SK-MEL-5 (cell line): Measurements from ENCODE around the gene MYBPC3. TPM values are rescaled to one million over a fixed set of nuclear protein-coding genes. Genes with fewer than 3 reads are reported as not detected.
"Not testable (repeated sequence)": the region's sequence is repeated elsewhere in the genome, so short reads cannot be mapped to it uniquely, and the experiment has no call there.

Experiments used
- DNase-seq: peaks from one replicate; pipeline ENCODE4 v3.0.0-alpha.2; 2016; ENCODE audit warnings: low read depth, low spot score
- in situ Hi-C: cut with HindIII; loops from 2 replicates; pipeline ENCODE4 v1.10.0; 2016; ENCODE audit warnings: low sequenced_read_pairs, high pct_unique_total_duplicates, low pct_unique_long_range_greater_than_20kb
- total RNA-seq: library from RNA; depleted of rRNA; stranded (reverse); fragments of >200 nt; shearing (Covaris generic); gene quantifications from 2 replicates; pipeline ENCODE4 v1.2.3, GENCODE V29; 2014

Gene MYBPC3
- total RNA-seq, 1 experiment from 2014 or later, result not detected

DNA sequence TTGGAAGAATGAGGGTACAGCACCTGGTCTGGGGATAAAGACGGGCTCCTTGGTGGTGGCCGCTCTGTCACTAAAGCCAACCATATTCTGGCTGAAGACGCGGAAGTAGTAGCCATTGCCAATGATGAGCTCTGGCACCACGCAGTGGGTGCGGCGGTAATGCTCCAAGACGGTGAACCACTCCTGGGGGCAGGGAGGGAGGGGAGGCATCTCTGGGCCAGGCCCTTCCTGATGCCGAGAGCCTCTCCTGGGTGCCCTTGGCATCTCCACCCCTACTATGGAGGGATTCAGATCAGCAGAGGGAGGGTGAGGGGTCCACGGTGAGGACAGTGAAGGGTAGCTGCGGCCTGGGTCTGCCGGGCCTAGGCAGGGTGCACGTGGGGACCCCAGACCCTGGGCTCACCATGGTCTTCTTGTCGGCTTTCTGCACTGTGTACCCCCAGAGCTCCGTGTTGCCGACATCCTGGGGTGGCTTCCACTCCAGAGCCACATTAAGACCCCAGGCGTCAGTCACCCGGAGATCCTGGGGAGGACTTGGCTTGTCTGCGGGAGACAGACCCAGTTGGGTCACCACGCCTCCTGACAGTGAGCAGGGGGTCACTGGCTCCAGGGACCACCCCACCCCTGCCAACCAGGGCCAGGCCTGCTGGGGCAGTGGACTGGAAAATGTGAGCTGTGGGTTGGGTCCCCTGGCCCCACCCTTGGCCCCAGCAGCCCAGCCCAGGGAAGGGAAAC lies 19.5 kb downstream of the MYBPC3 start:
- in situ Hi-C loops, result no loop called here
- no peak for DNase-seq

GRCh38 chr11:47332303-47332711 lies 20.2 kb downstream of the MYBPC3 start:
- in situ Hi-C loops, result no loop called here
- DNase-seq, result no peak

DNA sequence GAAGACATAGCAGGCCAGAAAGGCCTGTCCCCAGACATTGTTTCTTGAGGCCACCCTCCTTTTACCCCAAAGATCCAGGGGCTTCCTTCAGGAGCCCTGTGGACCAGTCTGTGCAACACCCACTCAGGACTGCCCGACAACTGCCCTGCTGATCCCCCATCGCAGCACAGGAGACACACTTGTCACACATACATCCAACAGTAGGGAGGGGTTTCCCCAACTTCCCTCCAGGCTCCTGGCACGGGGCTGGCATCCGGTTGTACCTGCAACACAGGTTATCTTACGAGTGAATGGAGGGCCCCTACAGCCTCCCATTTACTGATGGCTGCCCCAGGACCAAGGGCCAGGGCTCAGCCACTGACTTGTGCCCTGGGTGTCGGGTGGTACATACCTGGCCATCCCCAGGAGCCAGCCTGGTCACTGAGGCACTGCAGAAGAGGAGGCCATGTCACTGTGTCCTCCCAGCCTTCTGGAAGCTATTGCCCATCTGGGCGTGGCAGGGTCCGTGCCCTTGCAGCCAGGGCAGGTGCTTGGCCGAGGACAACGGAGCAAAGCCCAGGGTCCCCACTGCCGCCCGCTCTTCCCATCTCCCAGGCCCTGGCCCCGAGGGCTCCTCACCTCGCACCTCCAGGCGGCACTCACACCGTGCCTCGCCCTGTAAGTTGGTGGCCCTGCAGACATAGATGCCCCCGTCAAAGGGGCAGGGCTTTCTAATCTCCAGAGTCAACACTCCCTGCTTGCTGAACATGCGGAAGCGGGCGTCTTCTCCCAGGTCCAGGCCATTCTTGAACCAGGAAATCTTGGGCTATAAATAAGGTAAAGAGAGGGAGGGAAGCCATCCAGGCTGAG lies 20.8 kb downstream of the MYBPC3 start:
- in situ Hi-C loops, result no loop called here
- DNase-seq, result no peak

DNA sequence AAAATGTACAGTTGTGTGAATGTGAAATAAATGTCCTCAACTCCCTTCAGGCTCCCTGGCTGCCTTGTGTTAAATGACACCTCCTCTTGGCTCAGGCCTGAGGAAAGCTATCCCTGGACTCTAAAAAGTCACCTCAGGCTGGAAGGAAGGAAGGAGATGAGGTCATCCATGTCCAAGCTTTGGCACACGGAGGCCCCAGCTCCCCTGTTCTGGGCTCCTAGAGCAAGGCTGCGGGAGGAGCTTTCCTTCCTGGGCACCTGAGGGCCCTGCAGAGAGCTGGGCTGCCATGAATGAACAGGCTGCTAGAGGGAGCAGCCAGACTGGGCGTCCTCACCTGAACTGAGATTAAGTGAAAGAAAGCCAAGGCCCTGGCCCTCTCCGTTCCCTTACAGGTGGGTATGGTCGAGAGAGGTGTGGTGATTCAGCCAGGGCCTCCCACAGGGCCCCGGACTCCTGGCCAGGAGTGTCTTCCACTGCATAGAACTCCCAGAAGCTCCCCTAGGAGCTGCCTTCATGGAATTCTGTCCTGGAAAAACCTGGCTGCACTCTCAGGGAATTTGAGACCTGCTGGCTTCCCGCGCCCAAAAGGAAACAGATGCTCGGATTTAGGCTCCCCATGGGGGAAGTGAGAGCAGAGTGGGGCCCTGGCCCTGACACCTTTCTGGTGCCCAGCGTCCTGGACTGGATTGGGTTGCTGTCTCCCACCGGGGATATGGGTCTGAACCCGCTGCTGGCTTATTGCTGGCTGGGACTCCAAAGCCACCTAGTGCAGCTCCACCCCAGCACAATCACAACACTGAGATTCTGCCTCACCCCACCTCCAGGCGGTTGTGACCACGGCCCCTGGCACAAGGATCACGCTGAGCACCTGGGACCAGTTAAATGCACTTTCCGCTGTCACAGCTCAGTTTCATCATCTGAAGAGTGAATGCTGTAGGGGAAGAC lies 22.2 kb downstream of the MYBPC3 start:
- in situ Hi-C loops, result no loop called here
- no peak for DNase-seq

- DNase-seq, result no peak
- in situ Hi-C loops, result no loop called here
These were observed 23.0 kb downstream of the MYBPC3 start for GRCh38 chr11:47329431-47329986.

GRCh38 chr11:47328449-47329390 lies 23.8 kb downstream of the MYBPC3 start:
- in situ Hi-C loops, result no loop called here
- DNase-seq, result no peak

DNA sequence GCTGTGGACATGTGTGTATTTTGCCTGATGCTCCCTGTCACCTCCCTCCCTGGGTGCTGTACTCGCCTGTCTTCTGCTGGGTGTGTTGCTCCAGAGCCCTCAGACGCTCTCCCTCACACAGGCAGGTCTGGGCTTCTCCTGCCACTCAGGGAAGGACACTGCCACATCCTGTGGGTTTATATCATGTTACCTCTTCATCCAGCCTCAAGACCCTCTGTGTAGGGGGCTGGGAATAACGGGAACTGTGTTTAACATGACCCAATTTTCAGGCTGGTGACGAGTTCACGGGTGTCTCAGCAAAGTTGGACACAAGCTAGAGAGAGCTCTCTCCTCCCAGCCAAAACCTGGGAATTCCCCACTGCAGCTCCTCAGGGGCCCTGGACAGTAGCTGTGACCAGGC lies 24.6 kb downstream of the MYBPC3 start:
- in situ Hi-C loops, result no loop called here
- no peak for DNase-seq

DNA sequence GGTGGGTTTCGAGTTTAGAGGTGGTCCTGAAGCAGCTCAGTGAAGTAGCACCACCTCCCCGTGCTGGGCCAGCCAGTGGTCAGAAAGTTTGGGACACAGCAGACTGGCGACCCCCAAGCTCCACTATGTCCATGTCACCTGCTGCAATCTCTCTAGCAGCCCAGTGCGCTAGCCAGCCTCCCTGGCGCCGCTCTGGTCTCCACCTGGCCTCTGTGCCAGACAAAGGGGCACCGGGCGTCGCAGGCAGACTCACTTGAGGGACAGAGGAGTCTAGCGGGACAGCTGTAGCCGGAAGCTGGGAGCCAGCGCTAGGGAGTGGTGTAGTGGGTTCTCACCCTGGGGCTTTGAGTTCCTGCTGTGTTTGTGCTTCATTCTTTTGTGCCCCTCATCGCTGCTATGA lies 25.5 kb downstream of the MYBPC3 start:
- in situ Hi-C loops, result no loop called here
- no peak for DNase-seq

DNA sequence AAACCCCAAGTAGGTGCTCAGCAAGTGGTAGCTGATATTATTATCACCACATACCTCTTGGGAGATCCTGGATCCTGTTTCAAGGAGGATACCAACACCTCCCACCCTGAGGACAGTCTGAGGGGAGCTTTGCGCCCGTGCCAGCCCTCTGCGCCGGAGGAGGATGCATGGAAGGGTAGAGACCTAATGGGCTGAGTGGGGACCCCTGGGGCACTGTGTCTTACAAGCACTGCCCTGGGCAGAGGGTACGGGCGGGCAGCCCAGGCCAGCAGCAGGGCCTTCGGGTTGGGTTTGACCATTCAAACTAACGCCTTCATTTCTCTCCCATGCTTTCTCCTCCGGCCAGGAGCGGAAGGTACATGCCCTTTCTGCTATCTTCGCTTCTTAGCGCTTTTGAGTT lies 26.3 kb downstream of the MYBPC3 start:
- in situ Hi-C loops, result no loop called here
- DNase-seq, result no peak

DNA sequence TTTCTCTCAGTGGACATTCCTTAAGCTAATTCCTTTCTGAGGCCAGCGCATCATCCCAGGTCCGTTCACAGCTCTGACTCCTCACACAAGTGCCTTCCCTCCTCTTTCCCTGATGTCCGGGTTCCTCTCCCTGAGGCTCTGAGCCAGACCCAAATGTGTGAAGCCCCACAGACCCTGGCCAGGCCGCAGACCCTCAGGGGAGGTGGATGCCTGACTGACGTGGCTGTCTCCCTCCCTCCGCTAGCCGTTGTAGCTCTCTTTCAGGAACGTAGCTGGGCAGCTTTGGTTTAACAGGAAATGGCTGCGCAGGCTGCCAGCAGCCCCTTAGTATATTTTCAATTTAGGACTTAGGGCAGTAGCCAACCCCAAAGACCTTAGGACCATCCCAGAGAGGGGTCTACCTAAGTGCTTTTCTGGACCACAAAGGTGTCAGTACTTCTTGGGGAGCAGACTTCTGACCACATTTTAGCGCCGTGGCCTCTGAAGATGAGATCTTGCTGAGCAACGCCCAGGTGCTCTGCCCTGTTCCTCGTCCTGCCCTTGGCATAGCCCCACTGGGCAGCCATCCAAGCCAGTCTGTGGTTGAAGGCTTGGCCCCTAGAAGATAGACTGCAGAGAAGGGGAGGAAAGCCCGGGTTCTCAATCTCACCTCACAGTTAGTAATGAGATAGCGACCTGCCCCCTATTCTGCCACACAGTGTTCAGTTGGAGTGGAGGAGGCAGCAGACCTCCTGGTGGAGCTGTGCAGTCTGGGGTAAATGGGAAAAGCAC lies 27.0 kb downstream of the MYBPC3 start:
- in situ Hi-C loops, result no loop called here
- no peak for DNase-seq

DNA sequence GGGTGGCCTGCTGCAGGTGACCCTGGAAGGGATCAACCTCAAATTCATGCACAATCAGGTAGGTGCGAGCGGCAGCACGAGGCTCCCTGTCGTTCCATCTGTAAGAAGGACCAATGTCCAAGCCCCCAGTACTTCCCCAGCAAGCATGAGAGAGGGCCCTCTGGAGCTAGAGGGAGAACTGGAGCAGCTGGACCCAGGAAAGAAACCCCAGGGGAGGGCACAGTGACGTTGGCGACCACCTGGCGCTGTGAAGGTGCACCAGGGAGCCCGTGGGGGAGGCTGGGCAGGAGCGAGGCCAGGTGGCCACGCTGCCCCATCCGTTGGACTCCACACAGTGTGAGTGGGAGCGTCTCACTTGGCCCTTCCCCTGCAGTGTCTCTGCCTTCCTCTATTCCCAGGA lies 28.0 kb downstream of the MYBPC3 start:
- in situ Hi-C loops, result no loop called here
- no peak for DNase-seq

GRCh38 chr11:47318166-47318565 lies 34.3 kb downstream of the MYBPC3 start:
- peak; percentile 19 for DNase-seq
- in situ Hi-C loops, result no loop called here

DNA sequence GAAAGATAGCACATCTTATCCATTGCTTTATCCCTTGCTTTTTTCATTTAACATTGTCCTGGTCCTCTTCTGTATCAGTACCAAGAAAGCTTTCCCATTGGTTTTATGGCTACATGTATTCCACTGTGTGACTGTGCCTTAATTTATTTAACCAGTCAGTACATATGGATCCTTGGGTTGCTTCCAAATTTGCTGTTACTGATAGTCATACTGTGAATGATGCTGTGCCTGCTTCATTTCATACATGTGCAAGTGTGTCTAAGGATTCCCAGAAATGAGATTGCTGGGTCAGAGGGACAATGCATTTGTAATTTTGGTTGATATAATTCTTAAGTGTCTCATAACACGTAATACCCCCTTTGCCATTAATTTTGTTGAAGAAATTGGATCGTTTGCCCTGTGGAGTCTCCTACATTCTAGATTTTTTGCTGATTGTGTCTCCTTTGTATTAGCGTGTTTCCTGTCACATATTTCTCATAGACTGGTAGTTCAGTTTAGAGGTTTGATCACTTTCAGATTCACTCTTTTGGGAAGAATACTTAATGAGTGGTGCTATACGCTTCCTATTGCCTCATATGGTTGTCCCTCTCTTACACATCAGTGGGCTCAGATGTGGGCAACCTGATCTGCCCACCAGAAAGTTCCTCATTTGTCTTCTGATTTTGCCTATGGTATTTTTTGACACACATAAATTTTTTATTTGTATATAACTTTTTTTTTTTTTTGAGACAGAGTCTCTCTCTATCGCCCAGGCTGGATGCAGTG lies 35.3 kb downstream of the MYBPC3 start:
- DNase-seq, result no peak

DNA sequence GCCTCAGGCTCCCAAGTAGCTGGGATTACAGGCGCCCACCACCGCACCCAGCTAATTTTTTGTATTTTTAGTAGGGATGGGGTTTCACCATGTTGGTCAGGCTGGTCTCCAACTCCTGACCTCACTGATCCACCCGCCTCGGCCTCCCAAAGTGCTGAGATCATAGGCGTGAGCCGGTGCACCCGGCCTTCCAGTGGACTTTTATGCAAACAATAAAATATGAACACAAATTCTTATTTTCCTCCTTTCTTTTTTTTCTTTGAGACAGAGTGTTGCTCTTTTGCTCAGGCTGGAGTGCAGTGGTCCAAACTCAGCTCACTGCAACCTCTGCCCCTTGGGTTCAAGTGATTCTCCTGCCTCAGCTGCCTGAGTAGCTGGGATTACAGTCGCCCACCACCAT lies 36.0 kb downstream of the MYBPC3 start:
- in situ Hi-C loops, DNase-seq: not testable (repeated sequence)

More for the DNA sequence above, 35.3 kb downstream of the MYBPC3 start:
- in situ Hi-C loops, result no loop called here

DNA sequence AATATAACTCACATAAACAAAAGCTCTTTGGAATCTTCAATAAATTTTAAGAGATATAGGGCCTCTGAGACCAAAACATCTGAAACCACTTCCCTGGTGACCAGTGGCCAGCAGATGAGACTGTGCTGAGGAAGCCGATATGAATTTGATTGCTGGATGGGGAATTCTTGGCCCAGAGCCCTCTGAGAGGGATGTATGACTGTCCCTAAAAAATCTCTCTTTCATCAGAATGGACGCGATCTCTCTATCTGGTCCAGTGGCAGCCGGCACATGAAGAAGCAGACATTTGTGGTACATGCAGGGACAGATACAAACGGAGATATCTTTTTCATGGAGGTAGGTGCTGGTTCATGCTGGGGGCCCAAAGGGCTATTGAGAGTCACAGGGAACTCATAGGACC lies 37.5 kb downstream of the MYBPC3 start:
- in situ Hi-C loops, result no loop called here
- DNase-seq, result no peak
